OCI-LY7 (cell line): ENCODE measurements around the gene PTH1R.

Experiments
- CTCF ChIP-seq: fragments of 200-600 bp; sonication (generic); conservative IDR thresholded peaks from 2 replicates; pipeline ENCODE4 v1.5.1; 2014; ENCODE audit warnings: mild to moderate bottlenecking, antibody characterized with exemption, low read length, moderate library complexity, mixed read lengths
- EZH2phosphoT487 ChIP-seq: fragments of 200-600 bp; sonication (generic); IDR thresholded peaks from 2 replicates; pipeline ENCODE4 v1.6.1; 2018; ENCODE audit warnings: low read depth, borderline replicate concordance, mild to moderate bottlenecking, mixed run types, antibody characterized with exemption, low read length, moderate library complexity, mixed read lengths

- TF ChIP-seq CTCF (no peak), EZH2phosphoT487 (no peak)
Observed at GRCh38 chr3:46950177-46950576, 72.7 kb downstream of the PTH1R start.
